MCF 10A (cell line): ENCODE data around the gene FAM118A. TPM values are rescaled to one million over a fixed set of nuclear protein-coding genes. Genes with fewer than 3 reads are reported as not detected.

Source experiments
- BruUV-seq: library from RNA; stranded (reverse); fragments of 400-500 nt; replicated peaks from 2 replicates; lab custom pipeline; 2021; lab: Mats Ljungman, UMichigan
- CTCF ChIA-PET: fragments of 300-600 bp; sonication (Branson Sonifier 250); formaldehyde crosslinking; extraction: SDS; loops from one replicate; lab custom pipeline; 2021; ENCODE audit warnings: antibody characterized with exemption, inconsistent platforms; lab: Yijun Ruan, JAX
- POLR2A ChIA-PET: fragments of 300-600, 350-650 bp; sonication (Branson Sonifier 250); formaldehyde crosslinking; extraction: SDS; loops from one replicate; lab custom pipeline; 2020; ENCODE audit warnings: antibody characterized with exemption, inconsistent platforms; lab: Yijun Ruan, JAX
- DNase-seq: peaks from one replicate; pipeline ENCODE4 v3.0.0-alpha.2; 2018; ENCODE audit not compliant: unreplicated experiment
- H3K27ac Mint-ChIP-seq: one replicate; pipeline ENCODE4 v1.8.0; 2022; ENCODE audit warnings: mild to moderate bottlenecking, low read depth, mixed read lengths; ENCODE audit not compliant: unreplicated experiment
- H3K27me3 Mint-ChIP-seq: one replicate; pipeline ENCODE4 v1.8.0; 2022; ENCODE audit warnings: mixed read lengths; ENCODE audit not compliant: insufficient read depth, unreplicated experiment
- H3K36me3 Mint-ChIP-seq: one replicate; pipeline ENCODE4 v1.8.0; 2022; ENCODE audit warnings: mild to moderate bottlenecking, moderate library complexity, mixed read lengths; ENCODE audit not compliant: insufficient read depth, unreplicated experiment
- H3K4me1 Mint-ChIP-seq: one replicate; pipeline ENCODE4 v1.8.0; 2022; ENCODE audit warnings: mixed read lengths; ENCODE audit not compliant: insufficient read depth, unreplicated experiment
- H3K4me3 Mint-ChIP-seq: one replicate; pipeline ENCODE4 v1.8.0; 2022; ENCODE audit warnings: mild to moderate bottlenecking, moderate library complexity, mixed read lengths; ENCODE audit not compliant: unreplicated experiment
- H3K9me3 Mint-ChIP-seq: one replicate; pipeline ENCODE4 v1.8.0; 2022; ENCODE audit warnings: mixed read lengths; ENCODE audit not compliant: unreplicated experiment
- intact Hi-C: fragments of 100-400 bp; cut with micrococcal nuclease; formaldehyde crosslinking; loops from 2 replicates; pipeline ENCODE4 v1.14.1; 2022
- total RNA-seq: library from RNA; stranded (reverse); gene quantifications from 2 replicates; pipeline ENCODE4 v1.2.3, GENCODE V29; 2022
- TF ChIP-seq, protein P1 (sequence below): fragments of 200-600 bp; IDR thresholded peaks from one replicate; pipeline ENCODE4 v1.8.0; 2022; ENCODE audit warnings: antibody characterized with exemption, mild to moderate bottlenecking; ENCODE audit not compliant: unreplicated experiment

Gene FAM118A
- total RNA-seq, 1 experiment from 2014 or later: 16.7 TPM

DNA sequence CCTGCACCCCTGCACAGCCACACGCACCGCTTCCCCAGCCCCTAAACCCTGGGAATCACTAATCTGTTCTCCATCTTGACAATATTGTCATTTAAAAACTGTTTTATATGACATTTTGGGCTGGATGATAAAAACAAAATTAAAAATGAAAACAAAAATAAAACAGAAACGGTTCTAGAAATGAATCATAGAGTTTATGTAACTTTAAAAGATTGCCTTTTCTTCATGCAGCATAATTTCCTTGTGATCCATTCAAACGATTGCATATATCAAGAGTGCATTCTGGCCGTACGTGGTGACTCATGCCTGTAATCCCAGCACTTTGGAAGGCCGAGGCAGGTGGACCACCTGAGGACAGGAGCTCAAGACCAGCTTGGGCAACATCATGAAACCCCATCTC is 6.6 kb upstream of the FAM118A start:
- intact Hi-C loops: no loop called here
- H3K4me1 Mint-ChIP-seq: peaks cover 5% of the 10 kb centered on the region
- no peaks in the 10 kb centered on the region for H3K36me3 Mint-ChIP-seq
- H3K9me3 Mint-ChIP-seq: no peaks in the 10 kb centered on the region
- no peak overlapping the region for H3K4me3 Mint-ChIP-seq
- no TSS peak for BruUV-seq
- no peaks in the 10 kb centered on the region for H3K27me3 Mint-ChIP-seq
- no peak overlapping the region for H3K27ac Mint-ChIP-seq
- DNase-seq: no peak
- CTCF ChIA-PET: interaction anchor here (0.8 kb wide), 1 partner anchor 692 kb away, joined by 3 read pairs; no protein-coding TSS in a partner anchor
- TF ChIP-seq, protein P1, sequence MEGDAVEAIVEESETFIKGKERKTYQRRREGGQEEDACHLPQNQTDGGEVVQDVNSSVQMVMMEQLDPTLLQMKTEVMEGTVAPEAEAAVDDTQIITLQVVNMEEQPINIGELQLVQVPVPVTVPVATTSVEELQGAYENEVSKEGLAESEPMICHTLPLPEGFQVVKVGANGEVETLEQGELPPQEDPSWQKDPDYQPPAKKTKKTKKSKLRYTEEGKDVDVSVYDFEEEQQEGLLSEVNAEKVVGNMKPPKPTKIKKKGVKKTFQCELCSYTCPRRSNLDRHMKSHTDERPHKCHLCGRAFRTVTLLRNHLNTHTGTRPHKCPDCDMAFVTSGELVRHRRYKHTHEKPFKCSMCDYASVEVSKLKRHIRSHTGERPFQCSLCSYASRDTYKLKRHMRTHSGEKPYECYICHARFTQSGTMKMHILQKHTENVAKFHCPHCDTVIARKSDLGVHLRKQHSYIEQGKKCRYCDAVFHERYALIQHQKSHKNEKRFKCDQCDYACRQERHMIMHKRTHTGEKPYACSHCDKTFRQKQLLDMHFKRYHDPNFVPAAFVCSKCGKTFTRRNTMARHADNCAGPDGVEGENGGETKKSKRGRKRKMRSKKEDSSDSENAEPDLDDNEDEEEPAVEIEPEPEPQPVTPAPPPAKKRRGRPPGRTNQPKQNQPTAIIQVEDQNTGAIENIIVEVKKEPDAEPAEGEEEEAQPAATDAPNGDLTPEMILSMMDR: no peak
- POLR2A ChIA-PET: interaction anchor here (0.7 kb wide), 1 partner anchor 456 kb away, joined by 3 read pairs; no protein-coding TSS in a partner anchor

DNA sequence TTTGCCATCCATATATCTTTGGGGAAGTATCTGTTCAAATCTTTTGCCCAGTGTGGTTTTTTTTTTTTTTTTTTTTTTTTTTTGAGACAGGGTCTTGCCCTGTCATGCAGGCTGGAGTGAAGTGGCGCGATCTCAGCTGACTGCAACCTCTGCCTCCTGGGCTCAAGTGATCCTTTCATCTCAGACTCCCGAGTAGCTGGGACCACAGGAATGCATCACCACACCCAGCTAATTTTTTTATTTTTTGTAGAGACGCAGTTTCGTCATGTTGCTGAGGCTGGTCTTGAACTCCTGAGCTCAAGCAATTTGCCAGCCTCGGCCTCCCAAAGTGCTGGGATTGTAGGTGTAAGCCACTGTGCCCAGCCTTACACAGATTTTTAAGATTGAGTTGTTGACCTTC is 4.8 kb upstream of the FAM118A start:
- CTCF ChIA-PET: interaction anchor here (0.6 to 1.0 kb wide), 3 partner anchors 65 to 673 kb away, joined by 3 to 4 read pairs (median 3); no protein-coding TSS in a partner anchor
- POLR2A ChIA-PET: interaction anchor here (1.3 kb wide), 1 partner anchor 14 kb away, joined by 3 read pairs; no protein-coding TSS in a partner anchor
- DNase-seq: no peak
- intact Hi-C loops: no loop called here
- no peaks in the 10 kb centered on the region for H3K9me3 Mint-ChIP-seq
- BruUV-seq: no TSS peak
- H3K4me1 Mint-ChIP-seq: peaks cover 11% of the 10 kb centered on the region
- H3K27me3 Mint-ChIP-seq: no peaks in the 10 kb centered on the region
- H3K36me3 Mint-ChIP-seq: no peaks in the 10 kb centered on the region
- H3K27ac Mint-ChIP-seq: no peak overlapping the region
- TF ChIP-seq, protein P1: no peak
- H3K4me3 Mint-ChIP-seq: no peak overlapping the region

DNA sequence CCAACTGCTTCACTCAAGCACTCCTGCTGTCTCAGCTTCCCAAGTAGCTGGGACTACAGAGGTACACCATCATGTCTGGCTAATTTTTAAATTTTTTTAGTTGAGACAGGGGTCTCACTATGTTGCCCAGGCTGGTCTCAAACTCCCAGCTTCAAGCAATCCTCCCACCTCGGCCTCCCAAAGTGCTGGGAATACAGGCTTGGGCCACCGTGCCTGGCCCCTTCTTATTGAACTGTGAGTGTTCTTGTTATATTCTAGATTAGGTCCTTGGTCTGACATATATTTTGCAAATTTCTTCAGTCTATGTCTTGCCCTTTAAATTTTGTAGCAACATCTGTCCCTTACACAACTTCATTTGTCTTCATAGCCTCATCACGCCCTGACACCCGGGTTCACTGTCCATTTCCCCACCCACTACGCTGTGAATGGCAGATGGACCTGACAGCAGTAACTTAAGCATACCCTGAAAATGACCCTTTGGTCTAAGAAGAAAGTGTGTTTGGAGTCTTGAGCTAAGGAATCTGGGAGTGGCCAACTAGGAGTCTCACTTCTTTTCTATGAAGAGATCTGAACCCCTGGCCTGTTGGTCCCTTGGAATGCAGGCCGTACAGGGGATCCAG is 4.2 kb upstream of the FAM118A start:
- Mint-ChIP-seq H3K27ac (no peak overlapping the region), H3K27me3 (no peaks in the 10 kb centered on the region), H3K36me3 (no peaks in the 10 kb centered on the region), H3K4me1 (peaks cover 12% of the 10 kb centered on the region), H3K4me3 (no peak overlapping the region), H3K9me3 (no peaks in the 10 kb centered on the region)
- TF ChIP-seq, protein P1: no peak
- no TSS peak for BruUV-seq
- intact Hi-C loops: no loop called here
- POLR2A ChIA-PET: interaction anchor here (1.3 kb wide), 1 partner anchor 15 kb away, joined by 3 read pairs; no protein-coding TSS in a partner anchor
- no peak for DNase-seq
- CTCF ChIA-PET: interaction anchor here (0.6 to 1.0 kb wide), 2 partner anchors 66 to 246 kb away, joined by 3 to 4 read pairs; no protein-coding TSS in a partner anchor

DNA sequence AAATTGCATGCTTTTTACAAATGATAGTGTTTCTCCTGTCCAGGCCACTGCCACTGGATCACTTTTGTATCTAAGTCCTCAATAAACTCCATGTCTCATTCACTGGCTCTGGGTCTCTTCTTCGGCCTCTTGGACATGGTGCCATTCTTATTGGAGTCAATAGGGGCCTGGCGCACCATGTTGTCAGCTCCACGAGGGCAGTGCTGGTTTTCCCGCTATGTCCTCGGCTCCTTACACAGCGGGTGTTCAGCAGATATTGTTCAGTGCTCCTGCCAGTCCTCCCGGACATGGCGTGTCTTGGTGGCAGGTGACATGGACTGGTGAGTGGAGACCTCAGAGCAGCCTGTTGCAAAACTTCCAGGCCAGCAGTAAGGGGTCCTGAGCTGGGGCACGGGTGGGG is 3.6 kb upstream of the FAM118A start:
- Mint-ChIP-seq H3K4me1 (peaks cover 17% of the 10 kb centered on the region), H3K27me3 (no peaks in the 10 kb centered on the region), H3K4me3 (no peak overlapping the region), H3K36me3 (no peaks in the 10 kb centered on the region), H3K27ac (no peak overlapping the region), H3K9me3 (no peaks in the 10 kb centered on the region)
- POLR2A ChIA-PET: interaction anchor here (0.6 to 1.3 kb wide), 2 partner anchors 15 to 1527 kb away, joined by 3 to 4 read pairs; no protein-coding TSS in a partner anchor
- intact Hi-C loops: no loop called here
- CTCF ChIA-PET: no interaction called here
- no TSS peak for BruUV-seq
- TF ChIP-seq, protein P1: no peak
- DNase-seq: no peak
